WTC11 (cell line): ENCODE data around the gene DCAF10. TPM values are rescaled to one million over a fixed set of nuclear protein-coding genes. Genes with fewer than 3 reads are reported as not detected.

Experiments
- ATF1 ChIP-seq: sonication (generic); formaldehyde crosslinking; IDR thresholded peaks from 2 replicates; pipeline ENCODE4 v1.8.1; 2023; ENCODE audit warnings: mild to moderate bottlenecking, moderate library complexity, missing genetic modification reagents
- CBFB ChIP-seq: sonication (generic); formaldehyde crosslinking; IDR thresholded peaks from 2 replicates; pipeline ENCODE4 v1.8.1; 2022; ENCODE audit warnings: mild to moderate bottlenecking, low read depth, missing genetic modification reagents
- EMX1 ChIP-seq: fragments of 250-450 bp; sonication (Bioruptor Pico); IDR thresholded peaks from 2 replicates; pipeline ENCODE4 v1.8.0; 2021; ENCODE audit warnings: mild to moderate bottlenecking
- ESRRA ChIP-seq: sonication (generic); formaldehyde crosslinking; IDR thresholded peaks from 2 replicates; pipeline ENCODE4 v1.8.1; 2022; ENCODE audit warnings: mild to moderate bottlenecking, missing genetic modification reagents, borderline replicate concordance
- NFE2L1 ChIP-seq: sonication (generic); formaldehyde crosslinking; IDR thresholded peaks from 2 replicates; pipeline ENCODE4 v1.8.1; 2023; ENCODE audit warnings: missing genetic modification reagents
- NR1H2 ChIP-seq: sonication (generic); formaldehyde crosslinking; IDR thresholded peaks from 2 replicates; pipeline ENCODE4 v1.9.0; 2021; ENCODE audit warnings: mild to moderate bottlenecking, moderate library complexity, missing genetic modification reagents
- NR2C2 ChIP-seq: sonication (generic); formaldehyde crosslinking; IDR thresholded peaks from 2 replicates; pipeline ENCODE4 v1.8.0; 2022; ENCODE audit warnings: mild to moderate bottlenecking, missing genetic modification reagents
- TEAD4 ChIP-seq: sonication (generic); formaldehyde crosslinking; IDR thresholded peaks from 2 replicates; pipeline ENCODE4 v1.8.0; 2022; ENCODE audit warnings: mild to moderate bottlenecking, missing genetic modification reagents
- ZNF232 ChIP-seq: sonication (generic); formaldehyde crosslinking; IDR thresholded peaks from 2 replicates; pipeline ENCODE4 v1.8.0; 2022; ENCODE audit warnings: mild to moderate bottlenecking, missing genetic modification reagents
- ZNF416 ChIP-seq: fragments of 250-450 bp; sonication (Bioruptor Pico); IDR thresholded peaks from 2 replicates; pipeline ENCODE4 v1.9.0; 2021; ENCODE audit warnings: mild to moderate bottlenecking, inconsistent platforms
- total RNA-seq: library from RNA; stranded (reverse); gene quantifications from 3 replicates; pipeline ENCODE4 v1.2.3, GENCODE V29; 2021
- TF ChIP-seq, protein P1 (sequence below): sonication (generic); formaldehyde crosslinking; IDR thresholded peaks from 2 replicates; pipeline ENCODE4 v1.8.1; 2023; ENCODE audit warnings: mild to moderate bottlenecking, missing genetic modification reagents, borderline replicate concordance
- TF ChIP-seq, protein P2 (sequence below): sonication (generic); formaldehyde crosslinking; IDR thresholded peaks from 2 replicates; pipeline ENCODE4 v1.8.0; 2022; ENCODE audit warnings: mild to moderate bottlenecking, missing genetic modification reagents
- TF ChIP-seq, protein P3 (sequence below): fragments of 250-450 bp; sonication (Bioruptor Pico); IDR thresholded peaks from 2 replicates; pipeline ENCODE4 v1.9.0; 2021; ENCODE audit warnings: mild to moderate bottlenecking, borderline replicate concordance
- TF ChIP-seq, protein P4 (sequence below): fragments of 250-450 bp; sonication (Bioruptor Pico); IDR thresholded peaks from 2 replicates; pipeline ENCODE4 v1.8.0; 2021; ENCODE audit warnings: mild to moderate bottlenecking
- TF ChIP-seq, protein P5 (sequence below): sonication (generic); formaldehyde crosslinking; IDR thresholded peaks from 2 replicates; pipeline ENCODE4 v1.8.0; 2022; ENCODE audit warnings: mild to moderate bottlenecking, missing genetic modification reagents
- TF ChIP-seq, protein P6 (sequence below): sonication (generic); formaldehyde crosslinking; IDR thresholded peaks from 2 replicates; pipeline ENCODE4 v1.8.1; 2022; ENCODE audit warnings: mild to moderate bottlenecking, missing genetic modification reagents, moderate library complexity, borderline replicate concordance
- TF ChIP-seq, protein P7 (sequence below): sonication (generic); formaldehyde crosslinking; IDR thresholded peaks from 2 replicates; pipeline ENCODE4 v1.8.1; 2023; ENCODE audit warnings: mild to moderate bottlenecking, missing genetic modification reagents
- TF ChIP-seq, protein P8 (sequence below): sonication (generic); formaldehyde crosslinking; IDR thresholded peaks from 2 replicates; pipeline ENCODE4 v1.8.1; 2023; ENCODE audit warnings: mild to moderate bottlenecking, missing genetic modification reagents, moderate library complexity
- TF ChIP-seq, protein P9 (sequence below): sonication (generic); formaldehyde crosslinking; IDR thresholded peaks from 2 replicates; pipeline ENCODE4 v1.8.1; 2022; ENCODE audit warnings: mild to moderate bottlenecking, moderate library complexity, missing genetic modification reagents

The DCAF10 gene
- total RNA-seq, 1 experiment from 2014 or later = 11.7 TPM

DNA sequence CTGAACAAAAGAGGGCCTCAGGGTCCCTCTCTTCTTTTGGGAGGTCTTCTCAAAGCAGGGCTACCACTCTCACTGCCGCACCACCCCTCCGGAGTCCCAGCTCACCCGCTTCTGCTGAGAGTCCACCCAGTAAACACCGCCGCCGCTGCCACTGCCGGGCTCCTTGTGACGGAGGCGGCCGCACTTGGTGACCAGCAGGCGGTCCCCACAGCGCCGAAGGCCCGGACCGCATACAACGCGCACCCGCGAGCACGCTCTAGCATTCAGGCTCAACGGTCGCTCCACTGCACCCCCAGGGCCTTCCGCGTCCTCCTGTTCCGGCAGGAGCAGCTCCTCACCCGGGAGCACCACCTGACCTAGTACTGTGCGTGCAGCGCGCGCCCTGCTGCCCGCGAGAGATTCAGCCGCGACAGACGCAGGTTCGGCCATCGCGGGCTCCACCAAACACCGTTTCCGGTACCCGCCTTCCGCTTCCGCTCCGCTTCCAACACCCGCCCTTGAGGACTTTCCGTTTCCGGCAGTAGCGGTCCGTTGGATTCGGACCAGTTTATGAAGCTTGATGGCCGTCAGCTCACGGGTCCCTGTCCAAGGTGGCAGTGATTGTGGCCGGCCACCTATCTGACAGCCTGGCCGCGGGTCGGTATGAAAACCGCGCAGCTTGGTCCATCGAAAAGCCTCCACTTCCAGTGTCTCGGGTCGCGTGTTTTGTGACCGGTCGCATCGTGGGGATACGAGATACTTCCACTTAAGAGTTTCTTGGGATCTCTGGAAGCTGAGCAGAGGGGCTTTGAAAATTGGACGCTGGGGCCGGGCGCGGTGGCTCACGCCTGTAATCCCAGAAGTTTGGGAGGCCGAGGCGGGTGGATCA, 15.7 kb upstream of the DCAF10 start, which contains the start of gene EXOSC3 (continued):
- TF ChIP-seq, protein P1, sequence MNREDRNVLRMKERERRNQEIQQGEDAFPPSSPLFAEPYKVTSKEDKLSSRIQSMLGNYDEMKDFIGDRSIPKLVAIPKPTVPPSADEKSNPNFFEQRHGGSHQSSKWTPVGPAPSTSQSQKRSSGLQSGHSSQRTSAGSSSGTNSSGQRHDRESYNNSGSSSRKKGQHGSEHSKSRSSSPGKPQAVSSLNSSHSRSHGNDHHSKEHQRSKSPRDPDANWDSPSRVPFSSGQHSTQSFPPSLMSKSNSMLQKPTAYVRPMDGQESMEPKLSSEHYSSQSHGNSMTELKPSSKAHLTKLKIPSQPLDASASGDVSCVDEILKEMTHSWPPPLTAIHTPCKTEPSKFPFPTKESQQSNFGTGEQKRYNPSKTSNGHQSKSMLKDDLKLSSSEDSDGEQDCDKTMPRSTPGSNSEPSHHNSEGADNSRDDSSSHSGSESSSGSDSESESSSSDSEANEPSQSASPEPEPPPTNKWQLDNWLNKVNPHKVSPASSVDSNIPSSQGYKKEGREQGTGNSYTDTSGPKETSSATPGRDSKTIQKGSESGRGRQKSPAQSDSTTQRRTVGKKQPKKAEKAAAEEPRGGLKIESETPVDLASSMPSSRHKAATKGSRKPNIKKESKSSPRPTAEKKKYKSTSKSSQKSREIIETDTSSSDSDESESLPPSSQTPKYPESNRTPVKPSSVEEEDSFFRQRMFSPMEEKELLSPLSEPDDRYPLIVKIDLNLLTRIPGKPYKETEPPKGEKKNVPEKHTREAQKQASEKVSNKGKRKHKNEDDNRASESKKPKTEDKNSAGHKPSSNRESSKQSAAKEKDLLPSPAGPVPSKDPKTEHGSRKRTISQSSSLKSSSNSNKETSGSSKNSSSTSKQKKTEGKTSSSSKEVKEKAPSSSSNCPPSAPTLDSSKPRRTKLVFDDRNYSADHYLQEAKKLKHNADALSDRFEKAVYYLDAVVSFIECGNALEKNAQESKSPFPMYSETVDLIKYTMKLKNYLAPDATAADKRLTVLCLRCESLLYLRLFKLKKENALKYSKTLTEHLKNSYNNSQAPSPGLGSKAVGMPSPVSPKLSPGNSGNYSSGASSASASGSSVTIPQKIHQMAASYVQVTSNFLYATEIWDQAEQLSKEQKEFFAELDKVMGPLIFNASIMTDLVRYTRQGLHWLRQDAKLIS = no peak
- TF ChIP-seq, protein P2, sequence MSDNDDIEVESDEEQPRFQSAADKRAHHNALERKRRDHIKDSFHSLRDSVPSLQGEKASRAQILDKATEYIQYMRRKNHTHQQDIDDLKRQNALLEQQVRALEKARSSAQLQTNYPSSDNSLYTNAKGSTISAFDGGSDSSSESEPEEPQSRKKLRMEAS (CRISPR knock-in tag) = peak; percentile 87
- no peak for TF ChIP-seq ZNF416 (CRISPR knock-in tag)
- no peak for TF ChIP-seq CBFB (CRISPR knock-in tag)
- TF ChIP-seq EMX1 = no peak
- TF ChIP-seq, protein P3, sequence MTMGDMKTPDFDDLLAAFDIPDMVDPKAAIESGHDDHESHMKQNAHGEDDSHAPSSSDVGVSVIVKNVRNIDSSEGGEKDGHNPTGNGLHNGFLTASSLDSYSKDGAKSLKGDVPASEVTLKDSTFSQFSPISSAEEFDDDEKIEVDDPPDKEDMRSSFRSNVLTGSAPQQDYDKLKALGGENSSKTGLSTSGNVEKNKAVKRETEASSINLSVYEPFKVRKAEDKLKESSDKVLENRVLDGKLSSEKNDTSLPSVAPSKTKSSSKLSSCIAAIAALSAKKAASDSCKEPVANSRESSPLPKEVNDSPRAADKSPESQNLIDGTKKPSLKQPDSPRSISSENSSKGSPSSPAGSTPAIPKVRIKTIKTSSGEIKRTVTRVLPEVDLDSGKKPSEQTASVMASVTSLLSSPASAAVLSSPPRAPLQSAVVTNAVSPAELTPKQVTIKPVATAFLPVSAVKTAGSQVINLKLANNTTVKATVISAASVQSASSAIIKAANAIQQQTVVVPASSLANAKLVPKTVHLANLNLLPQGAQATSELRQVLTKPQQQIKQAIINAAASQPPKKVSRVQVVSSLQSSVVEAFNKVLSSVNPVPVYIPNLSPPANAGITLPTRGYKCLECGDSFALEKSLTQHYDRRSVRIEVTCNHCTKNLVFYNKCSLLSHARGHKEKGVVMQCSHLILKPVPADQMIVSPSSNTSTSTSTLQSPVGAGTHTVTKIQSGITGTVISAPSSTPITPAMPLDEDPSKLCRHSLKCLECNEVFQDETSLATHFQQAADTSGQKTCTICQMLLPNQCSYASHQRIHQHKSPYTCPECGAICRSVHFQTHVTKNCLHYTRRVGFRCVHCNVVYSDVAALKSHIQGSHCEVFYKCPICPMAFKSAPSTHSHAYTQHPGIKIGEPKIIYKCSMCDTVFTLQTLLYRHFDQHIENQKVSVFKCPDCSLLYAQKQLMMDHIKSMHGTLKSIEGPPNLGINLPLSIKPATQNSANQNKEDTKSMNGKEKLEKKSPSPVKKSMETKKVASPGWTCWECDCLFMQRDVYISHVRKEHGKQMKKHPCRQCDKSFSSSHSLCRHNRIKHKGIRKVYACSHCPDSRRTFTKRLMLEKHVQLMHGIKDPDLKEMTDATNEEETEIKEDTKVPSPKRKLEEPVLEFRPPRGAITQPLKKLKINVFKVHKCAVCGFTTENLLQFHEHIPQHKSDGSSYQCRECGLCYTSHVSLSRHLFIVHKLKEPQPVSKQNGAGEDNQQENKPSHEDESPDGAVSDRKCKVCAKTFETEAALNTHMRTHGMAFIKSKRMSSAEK (CRISPR knock-in tag) = no peak
- TF ChIP-seq, protein P4, sequence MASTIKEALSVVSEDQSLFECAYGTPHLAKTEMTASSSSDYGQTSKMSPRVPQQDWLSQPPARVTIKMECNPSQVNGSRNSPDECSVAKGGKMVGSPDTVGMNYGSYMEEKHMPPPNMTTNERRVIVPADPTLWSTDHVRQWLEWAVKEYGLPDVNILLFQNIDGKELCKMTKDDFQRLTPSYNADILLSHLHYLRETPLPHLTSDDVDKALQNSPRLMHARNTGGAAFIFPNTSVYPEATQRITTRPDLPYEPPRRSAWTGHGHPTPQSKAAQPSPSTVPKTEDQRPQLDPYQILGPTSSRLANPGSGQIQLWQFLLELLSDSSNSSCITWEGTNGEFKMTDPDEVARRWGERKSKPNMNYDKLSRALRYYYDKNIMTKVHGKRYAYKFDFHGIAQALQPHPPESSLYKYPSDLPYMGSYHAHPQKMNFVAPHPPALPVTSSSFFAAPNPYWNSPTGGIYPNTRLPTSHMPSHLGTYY (CRISPR knock-in tag) = no peak
- TF ChIP-seq, protein P5, sequence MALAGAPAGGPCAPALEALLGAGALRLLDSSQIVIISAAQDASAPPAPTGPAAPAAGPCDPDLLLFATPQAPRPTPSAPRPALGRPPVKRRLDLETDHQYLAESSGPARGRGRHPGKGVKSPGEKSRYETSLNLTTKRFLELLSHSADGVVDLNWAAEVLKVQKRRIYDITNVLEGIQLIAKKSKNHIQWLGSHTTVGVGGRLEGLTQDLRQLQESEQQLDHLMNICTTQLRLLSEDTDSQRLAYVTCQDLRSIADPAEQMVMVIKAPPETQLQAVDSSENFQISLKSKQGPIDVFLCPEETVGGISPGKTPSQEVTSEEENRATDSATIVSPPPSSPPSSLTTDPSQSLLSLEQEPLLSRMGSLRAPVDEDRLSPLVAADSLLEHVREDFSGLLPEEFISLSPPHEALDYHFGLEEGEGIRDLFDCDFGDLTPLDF (CRISPR knock-in tag) = 0 out of 2 replicates have a peak, but pooled peaks have one; percentile 59
- TF ChIP-seq, protein P6, sequence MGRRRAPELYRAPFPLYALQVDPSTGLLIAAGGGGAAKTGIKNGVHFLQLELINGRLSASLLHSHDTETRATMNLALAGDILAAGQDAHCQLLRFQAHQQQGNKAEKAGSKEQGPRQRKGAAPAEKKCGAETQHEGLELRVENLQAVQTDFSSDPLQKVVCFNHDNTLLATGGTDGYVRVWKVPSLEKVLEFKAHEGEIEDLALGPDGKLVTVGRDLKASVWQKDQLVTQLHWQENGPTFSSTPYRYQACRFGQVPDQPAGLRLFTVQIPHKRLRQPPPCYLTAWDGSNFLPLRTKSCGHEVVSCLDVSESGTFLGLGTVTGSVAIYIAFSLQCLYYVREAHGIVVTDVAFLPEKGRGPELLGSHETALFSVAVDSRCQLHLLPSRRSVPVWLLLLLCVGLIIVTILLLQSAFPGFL (CRISPR knock-in tag) = no peak
- no peak for TF ChIP-seq ATF1 (CRISPR knock-in tag)
- no peak for TF ChIP-seq NR1H2
- TF ChIP-seq NR2C2 (CRISPR knock-in tag) = no peak
- TF ChIP-seq, protein P7, sequence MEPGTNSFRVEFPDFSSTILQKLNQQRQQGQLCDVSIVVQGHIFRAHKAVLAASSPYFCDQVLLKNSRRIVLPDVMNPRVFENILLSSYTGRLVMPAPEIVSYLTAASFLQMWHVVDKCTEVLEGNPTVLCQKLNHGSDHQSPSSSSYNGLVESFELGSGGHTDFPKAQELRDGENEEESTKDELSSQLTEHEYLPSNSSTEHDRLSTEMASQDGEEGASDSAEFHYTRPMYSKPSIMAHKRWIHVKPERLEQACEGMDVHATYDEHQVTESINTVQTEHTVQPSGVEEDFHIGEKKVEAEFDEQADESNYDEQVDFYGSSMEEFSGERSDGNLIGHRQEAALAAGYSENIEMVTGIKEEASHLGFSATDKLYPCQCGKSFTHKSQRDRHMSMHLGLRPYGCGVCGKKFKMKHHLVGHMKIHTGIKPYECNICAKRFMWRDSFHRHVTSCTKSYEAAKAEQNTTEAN (CRISPR knock-in tag) = 0 out of 2 replicates have a peak, but pooled peaks have one; percentile 72
- peak; percentile 33; the same call in 1 of the 2 replicates for TF ChIP-seq TEAD4
- TF ChIP-seq NFE2L1 (CRISPR knock-in tag) = peak; percentile 72; the same call in 1 of the 2 replicates
- peak; percentile 87 for TF ChIP-seq ZNF232 (CRISPR knock-in tag)
- TF ChIP-seq, protein P8, sequence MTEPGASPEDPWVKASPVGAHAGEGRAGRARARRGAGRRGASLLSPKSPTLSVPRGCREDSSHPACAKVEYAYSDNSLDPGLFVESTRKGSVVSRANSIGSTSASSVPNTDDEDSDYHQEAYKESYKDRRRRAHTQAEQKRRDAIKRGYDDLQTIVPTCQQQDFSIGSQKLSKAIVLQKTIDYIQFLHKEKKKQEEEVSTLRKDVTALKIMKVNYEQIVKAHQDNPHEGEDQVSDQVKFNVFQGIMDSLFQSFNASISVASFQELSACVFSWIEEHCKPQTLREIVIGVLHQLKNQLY (CRISPR knock-in tag) = no peak
- TF ChIP-seq ESRRA (CRISPR knock-in tag) = no peak; the same call in 1 of the 2 replicates
- TF ChIP-seq, protein P9, sequence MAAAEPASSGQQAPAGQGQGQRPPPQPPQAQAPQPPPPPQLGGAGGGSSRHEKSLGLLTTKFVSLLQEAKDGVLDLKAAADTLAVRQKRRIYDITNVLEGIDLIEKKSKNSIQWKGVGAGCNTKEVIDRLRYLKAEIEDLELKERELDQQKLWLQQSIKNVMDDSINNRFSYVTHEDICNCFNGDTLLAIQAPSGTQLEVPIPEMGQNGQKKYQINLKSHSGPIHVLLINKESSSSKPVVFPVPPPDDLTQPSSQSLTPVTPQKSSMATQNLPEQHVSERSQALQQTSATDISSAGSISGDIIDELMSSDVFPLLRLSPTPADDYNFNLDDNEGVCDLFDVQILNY (CRISPR knock-in tag) = no peak
